GM12878 (cell line): ENCODE results near the gene DMBX1. TPM values are rescaled to one million over a fixed set of nuclear protein-coding genes. Genes with fewer than 3 reads are reported as not detected.

Source experiments
- ATAC-seq: fragments of 200-7000 bp; cut with Tn5 transposase; 3 replicates; pipeline ENCODE4 v1.9.1; 2020; ENCODE audit warnings: mild to moderate bottlenecking, moderate library complexity
- BruUV-seq: library from RNA; stranded (reverse); fragments of 400-500 nt; replicated peaks from 2 replicates; lab custom pipeline; 2021; lab: Mats Ljungman, UMichigan
- CTCF ChIA-PET: fragments of 300-600 bp; sonication (Branson Sonifier 250); formaldehyde crosslinking; extraction: SDS; loops from one replicate; lab custom pipeline; 2021; ENCODE audit warnings: inconsistent platforms; lab: Yijun Ruan, JAX
- POLR2A ChIA-PET: fragments of 350-600 bp; formaldehyde crosslinking; extraction: SDS; loops from one replicate; lab custom pipeline; 2021; ENCODE audit warnings: inconsistent platforms; lab: Charles Lee
- RAD21 ChIA-PET: fragments of 300-600 bp; sonication (Branson Sonifier 250); formaldehyde crosslinking; loops from one replicate; lab custom pipeline; 2023; ENCODE audit warnings: antibody characterized with exemption; ENCODE audit not compliant: unreplicated experiment; lab: Charles Lee
- SMC1A ChIA-PET: fragments of 300-600 bp; sonication (Branson Sonifier 250); formaldehyde crosslinking; loops from one replicate; lab custom pipeline; 2023; ENCODE audit not compliant: unreplicated experiment, uncharacterized antibody; lab: Charles Lee
- DNase-seq: peaks from one replicate; pipeline ENCODE4 v3.0.0-alpha.2; 2011; ENCODE audit warnings: low read depth, low spot score
- FAIRE-seq: peaks from 3 replicates; lab custom pipeline; 2011; peaks lifted over from hg19 to GRCh38; lab: Jason Lieb, UNC
- H2AFZ ChIP-seq: 2 replicates; pipeline ENCODE4 v1.6.0; 2011; ENCODE audit warnings: low read depth, low read length, control low read depth; ENCODE audit not compliant: control insufficient read depth
- H3K27ac ChIP-seq: 2 replicates; pipeline ENCODE4 v1.5.1; 2011; ENCODE audit warnings: control low read depth; ENCODE audit not compliant: control insufficient read depth, insufficient read depth
- H3K27me3 ChIP-seq, 2 experiments: replicated peaks in 1 of 2; 2 replicates each; pipeline versions ENCODE4 v1.6.0 to v1.6.1; 2011; ENCODE audit warnings: low read length in 1 of 2; ENCODE audit not compliant: control insufficient read depth in 2 of 2, insufficient read depth in 2 of 2
- H3K36me3 ChIP-seq, 2 experiments: 2 replicates each; pipeline ENCODE4 v1.5.1; 2011; ENCODE audit warnings: low read length in 1 of 2; ENCODE audit not compliant: control insufficient read depth in 2 of 2, insufficient read depth in 2 of 2
- H3K4me1 ChIP-seq: 2 replicates; pipeline ENCODE4 v1.6.1; 2011; ENCODE audit warnings: mild to moderate bottlenecking, low read length, moderate library complexity, mixed read lengths; ENCODE audit not compliant: control insufficient read depth, insufficient read depth
- H3K4me2 ChIP-seq: 2 replicates; pipeline ENCODE4 v1.6.0; 2011; ENCODE audit warnings: control low read depth; ENCODE audit not compliant: control insufficient read depth, insufficient read depth
- H3K4me3 ChIP-seq: fragments of 200-600 bp; sonication (generic); 2 replicates; pipeline ENCODE4 v1.5.1; 2016
- H3K79me2 ChIP-seq: 2 replicates; pipeline ENCODE4 v1.6.0; 2011; ENCODE audit warnings: low read length; ENCODE audit not compliant: control insufficient read depth, insufficient read depth
- H3K9ac ChIP-seq: 2 replicates; pipeline ENCODE4 v1.8.0; 2011; ENCODE audit warnings: low read length, control low read depth, mixed read lengths; ENCODE audit not compliant: control insufficient read depth, insufficient read depth
- H3K9me3 ChIP-seq: replicated peaks from 3 replicates; pipeline ENCODE4 v1.5.1; 2011; ENCODE audit warnings: mild to moderate bottlenecking, low read length; ENCODE audit not compliant: control insufficient read depth, insufficient read depth
- H4K20me1 ChIP-seq: 2 replicates; pipeline ENCODE4 v1.6.0; 2011; ENCODE audit not compliant: control insufficient read depth, insufficient read depth
- CHD2 ChIP-seq: IDR thresholded peaks from 2 replicates; pipeline ENCODE4 v1.6.1; 2011; ENCODE audit warnings: low read depth, low read length, improper control_type of control experiment, borderline replicate concordance
- HCFC1 ChIP-seq: fragments of 150-350 bp; IDR thresholded peaks from 2 replicates; pipeline ENCODE4 v1.6.1; 2014; ENCODE audit warnings: low read length
- HDAC2 ChIP-seq: fragments of 200-600 bp; sonication (generic); IDR thresholded peaks from 2 replicates; pipeline ENCODE4 v1.6.1; 2017
- JUNB ChIP-seq: IDR thresholded peaks from 2 replicates; pipeline ENCODE4 v1.6.1; 2016; ENCODE audit warnings: antibody characterized with exemption, mild to moderate bottlenecking
- MYC ChIP-seq: IDR thresholded peaks from 2 replicates; pipeline ENCODE4 v1.6.1; 2011; ENCODE audit warnings: mild to moderate bottlenecking, low read length, moderate library complexity, inconsistent platforms; ENCODE audit not compliant: insufficient read depth, insufficient replicate concordance, insufficient read length, severe bottlenecking
- NR2F1 ChIP-seq: fragments of 450-650 bp; conservative IDR thresholded peaks from 2 replicates; pipeline ENCODE4 v1.6.1; 2017; ENCODE audit warnings: mild to moderate bottlenecking
- POLR2AphosphoS5 ChIP-seq: IDR thresholded peaks from 2 replicates; pipeline ENCODE4 v1.6.1; 2011; ENCODE audit warnings: mild to moderate bottlenecking, low read length, inconsistent platforms
- RB1 ChIP-seq: fragments of 450-650 bp; formaldehyde crosslinking; IDR thresholded peaks from 2 replicates; pipeline ENCODE4 v1.6.1; 2017; ENCODE audit warnings: mild to moderate bottlenecking, borderline replicate concordance
- SPI1 ChIP-seq: IDR thresholded peaks from 2 replicates; pipeline ENCODE4 v1.6.1; 2011; ENCODE audit warnings: low read depth, mild to moderate bottlenecking, low read length, moderate library complexity, borderline replicate concordance; ENCODE audit not compliant: insufficient read depth
- TAF1 ChIP-seq: IDR thresholded peaks from 2 replicates; pipeline ENCODE4 v1.6.1; 2011; ENCODE audit warnings: mild to moderate bottlenecking, low read depth, low read length, borderline replicate concordance
- YY1 ChIP-seq: IDR thresholded peaks from 2 replicates; pipeline ENCODE4 v1.6.1; 2011; ENCODE audit warnings: low read depth, mild to moderate bottlenecking, low read length
- WGBS: methylation state at CpG from one replicate; pipeline ENCODE4 v1.1.6; 2016; ENCODE audit warnings: low lambda C conversion rate; ENCODE audit not compliant: insufficient replicate concordance, insufficient coverage; ENCODE audit errors: missing lambda C conversion rate; 5-methylcytosine and 5-hydroxymethylcytosine counted together
- in situ Hi-C: fragments of 300-500 bp; cut with MboI; formaldehyde crosslinking; loops from 9 replicates; pipeline ENCODE4 v1.14.3; 2018; ENCODE audit warnings: mixed read lengths
- intact Hi-C: fragments of 100-400 bp; cut with micrococcal nuclease; formaldehyde crosslinking; loops from one replicate; pipeline ENCODE4 v1.14.2; 2022; ENCODE audit not compliant: unreplicated experiment
- polyA plus RNA-seq, 11 experiments: library from polyadenylated mRNA; depleted of rRNA in 4 of 11; unstranded in 6 of 11; stranded (reverse) in 5 of 11; fragments of >200 nt; fragmentation: Nextera tagmentation in 4 of 11; fragmentation: Illumina TruSeq in 1 of 11; extraction: Ambion mirVana in 4 of 11; extraction: Trizol in 1 of 11; gene quantifications; 1 replicate in 1 of 11; 2 replicates in 10 of 11; pipeline versions ENCODE4 v1.2.1 to v1.2.3, GENCODE V29; 2011 to 2016; ENCODE audit warnings: inconsistent platforms in 2 of 11, missing spikeins in 2 of 11, low read depth in 1 of 11
- total RNA-seq, 4 experiments: library from RNA; depleted of rRNA in 3 of 4; stranded (reverse); fragments of >200 nt in 3 of 4; fragmentation: Illumina TruSeq in 1 of 4; extraction: Trizol in 1 of 4; gene quantifications; 2 replicates each; pipeline versions ENCODE4 v1.2.1 to v1.2.3, GENCODE V29; 2013 to 2021
- TF ChIP-seq, protein P1 (sequence below): fragments of 450-650 bp; formaldehyde crosslinking; IDR thresholded peaks from 2 replicates; pipeline ENCODE4 v1.4.0; 2020; ENCODE audit warnings: mild to moderate bottlenecking, moderate library complexity

DMBX1 gene
- total and polyA plus RNA-seq, 10 of the 15 experiments (the other 5 are each of a cell fraction or from before 2014, with no cell fraction given) = 0.03 TPM; not detected in 9

DNA sequence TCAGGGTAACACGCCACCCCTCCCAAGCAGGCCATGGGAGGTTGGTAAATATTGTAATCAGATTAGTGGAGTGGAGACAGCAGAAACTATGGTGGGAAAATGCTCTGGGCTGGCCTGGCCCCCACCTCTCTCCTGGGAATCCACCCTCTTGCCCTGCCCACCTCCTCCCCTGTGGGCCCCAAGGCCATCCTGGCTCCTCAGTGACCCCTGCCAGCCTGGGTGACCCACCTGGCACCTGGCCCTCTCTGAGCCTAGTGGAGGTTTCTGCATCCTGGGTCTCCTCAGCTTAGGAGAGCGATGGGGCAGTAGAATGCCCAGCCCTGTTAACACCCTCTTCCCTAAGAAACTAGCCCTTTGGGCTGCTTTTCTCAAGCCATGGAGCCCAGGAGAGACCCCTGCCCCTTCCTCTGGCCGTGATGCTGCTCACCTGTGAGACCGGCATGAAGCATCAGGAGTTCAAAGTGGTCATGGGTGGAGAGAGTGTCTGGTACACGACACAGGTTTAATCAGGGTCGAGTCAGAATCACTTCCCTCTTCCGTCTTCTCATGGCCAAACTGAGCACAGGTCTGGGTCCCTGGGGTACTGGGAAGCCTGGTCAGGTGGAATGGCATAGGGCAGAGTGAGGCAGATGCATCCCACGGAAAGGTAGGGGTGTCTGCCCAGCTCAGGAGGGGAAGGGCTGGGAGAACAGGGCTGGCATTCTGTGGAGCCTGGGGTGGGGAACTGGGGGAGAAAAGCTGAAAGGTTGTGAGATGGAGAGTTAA lies 10.7 kb upstream of the DMBX1 start:
- in situ Hi-C loops = loop anchor here (5.0 kb wide), 1 partner anchor 48 kb away; no protein-coding TSS in a partner anchor
- H2AFZ ChIP-seq = no peak overlapping the region
- no peak overlapping the region for H3K9ac ChIP-seq
- intact Hi-C loops = no loop called here
- ATAC-seq (no peak), FAIRE-seq (no peak), DNase-seq (no peak)
- SMC1A ChIA-PET = interaction anchor here (1.5 to 2.2 kb wide), 3 partner anchors 47 to 50 kb away, joined by 4 to 8 read pairs (median 6); no protein-coding TSS in a partner anchor
- H3K36me3 ChIP-seq = no peaks in the 10 kb centered on the region
- H3K4me1 ChIP-seq = no peaks in the 10 kb centered on the region
- no peaks in the 10 kb centered on the region for H4K20me1 ChIP-seq
- POLR2A ChIA-PET = no interaction called here
- TF ChIP-seq SPI1 (peak; percentile 12; the same call in 1 of the 2 replicates), TAF1 (no peak), CHD2 (no peak)
- BruUV-seq = no TSS peak
- H3K4me2 ChIP-seq = no peak overlapping the region
- H3K79me2 ChIP-seq = no peaks in the 10 kb centered on the region
- H3K9me3 ChIP-seq = no peaks in the 10 kb centered on the region
- no peak overlapping the region for H3K4me3 ChIP-seq
- no peak overlapping the region for H3K27ac ChIP-seq
- CTCF ChIA-PET = interaction anchor here (1.5 to 7.8 kb wide), 3 partner anchors 8 to 50 kb away, joined by 4 to 93 read pairs (median 6); no protein-coding TSS in a partner anchor
- 22% methylated on average over 8 of the region's 8 CpGs for WGBS
- H3K27me3 ChIP-seq = peaks cover 0 to 5% of the 10 kb centered on the region in 2 experiments; a peak in 2 of 4 replicates
- RAD21 ChIA-PET = interaction anchor here (2.8 to 2.9 kb wide), 2 partner anchors 48 to 49 kb away, joined by 15 to 29 read pairs; no protein-coding TSS in a partner anchor

DNA sequence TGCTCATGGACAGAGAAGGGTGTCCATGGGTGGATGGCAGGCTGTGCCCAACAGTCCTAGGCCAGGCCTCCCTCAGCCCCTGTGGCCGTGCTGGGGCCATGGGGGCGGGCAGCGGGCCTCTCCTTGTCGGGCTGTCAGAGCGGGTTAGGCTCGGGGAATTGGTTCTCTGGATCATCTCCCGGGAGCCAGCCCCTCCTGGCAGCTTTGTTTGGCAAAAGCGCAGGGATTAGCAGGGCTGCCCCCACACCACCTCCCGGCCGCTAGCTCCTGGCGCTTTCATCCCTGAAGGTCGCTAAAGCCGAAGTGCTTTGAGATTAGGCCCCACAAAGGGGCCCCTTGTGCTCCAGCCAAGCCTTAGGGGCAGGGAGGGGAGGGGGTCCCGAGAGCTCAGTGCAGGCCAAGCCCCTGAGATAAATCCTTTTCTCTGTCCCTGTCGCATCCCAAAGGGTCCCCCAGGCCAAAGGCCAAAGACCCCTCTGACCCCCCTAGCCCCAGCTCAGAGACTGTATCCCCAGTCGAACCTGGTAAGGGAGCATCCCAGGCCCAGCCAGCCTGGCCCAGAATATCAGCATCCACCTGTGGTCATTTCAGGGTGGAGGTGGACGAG lies 9.8 kb upstream of the DMBX1 start:
- ChIA-PET RAD21 (interaction anchor here (0.9 to 2.8 kb wide), 2 partner anchors 40 to 47 kb away, joined by 3 to 15 read pairs; no protein-coding TSS in a partner anchor), CTCF (interaction anchor here (1.2 to 7.8 kb wide), 3 partner anchors 33 to 244 kb away, joined by 3 to 93 read pairs (median 3); no protein-coding TSS in a partner anchor), SMC1A (interaction anchor here (1.5 kb wide), 2 partner anchors 47 to 49 kb away, joined by 5 to 6 read pairs; no protein-coding TSS in a partner anchor), POLR2A (no interaction called here)
- no peak for FAIRE-seq
- 28% methylated on average over 17 of the region's 17 CpGs for WGBS
- DNase-seq = no peak
- no peak overlapping the region for H3K4me3 ChIP-seq
- no peak overlapping the region for H3K4me2 ChIP-seq
- no peak for ATAC-seq
- intact Hi-C loops = no loop called here
- in situ Hi-C loops = loop anchor here (5.0 kb wide), 1 partner anchor 47 kb away; no protein-coding TSS in a partner anchor
- H4K20me1 ChIP-seq = no peaks in the 10 kb centered on the region
- peaks cover 2 to 5% of the 10 kb centered on the region in 2 experiments; a peak in 2 of 4 replicates for H3K27me3 ChIP-seq
- no peaks in the 10 kb centered on the region for H3K4me1 ChIP-seq
- H2AFZ ChIP-seq = no peak overlapping the region
- H3K9ac ChIP-seq = no peak overlapping the region
- no TSS peak for BruUV-seq
- no peaks in the 10 kb centered on the region for H3K9me3 ChIP-seq
- no peaks in the 10 kb centered on the region for H3K36me3 ChIP-seq
- no peaks in the 10 kb centered on the region for H3K79me2 ChIP-seq
- no peak overlapping the region for H3K27ac ChIP-seq
- no peak for TF ChIP-seq NR2F1
- no peak for TF ChIP-seq HCFC1
- TF ChIP-seq MYC = no peak
- no peak for TF ChIP-seq RB1
- no peak for TF ChIP-seq HDAC2
- no peak for TF ChIP-seq JUNB
- no peak for TF ChIP-seq YY1
- TF ChIP-seq, protein P1, sequence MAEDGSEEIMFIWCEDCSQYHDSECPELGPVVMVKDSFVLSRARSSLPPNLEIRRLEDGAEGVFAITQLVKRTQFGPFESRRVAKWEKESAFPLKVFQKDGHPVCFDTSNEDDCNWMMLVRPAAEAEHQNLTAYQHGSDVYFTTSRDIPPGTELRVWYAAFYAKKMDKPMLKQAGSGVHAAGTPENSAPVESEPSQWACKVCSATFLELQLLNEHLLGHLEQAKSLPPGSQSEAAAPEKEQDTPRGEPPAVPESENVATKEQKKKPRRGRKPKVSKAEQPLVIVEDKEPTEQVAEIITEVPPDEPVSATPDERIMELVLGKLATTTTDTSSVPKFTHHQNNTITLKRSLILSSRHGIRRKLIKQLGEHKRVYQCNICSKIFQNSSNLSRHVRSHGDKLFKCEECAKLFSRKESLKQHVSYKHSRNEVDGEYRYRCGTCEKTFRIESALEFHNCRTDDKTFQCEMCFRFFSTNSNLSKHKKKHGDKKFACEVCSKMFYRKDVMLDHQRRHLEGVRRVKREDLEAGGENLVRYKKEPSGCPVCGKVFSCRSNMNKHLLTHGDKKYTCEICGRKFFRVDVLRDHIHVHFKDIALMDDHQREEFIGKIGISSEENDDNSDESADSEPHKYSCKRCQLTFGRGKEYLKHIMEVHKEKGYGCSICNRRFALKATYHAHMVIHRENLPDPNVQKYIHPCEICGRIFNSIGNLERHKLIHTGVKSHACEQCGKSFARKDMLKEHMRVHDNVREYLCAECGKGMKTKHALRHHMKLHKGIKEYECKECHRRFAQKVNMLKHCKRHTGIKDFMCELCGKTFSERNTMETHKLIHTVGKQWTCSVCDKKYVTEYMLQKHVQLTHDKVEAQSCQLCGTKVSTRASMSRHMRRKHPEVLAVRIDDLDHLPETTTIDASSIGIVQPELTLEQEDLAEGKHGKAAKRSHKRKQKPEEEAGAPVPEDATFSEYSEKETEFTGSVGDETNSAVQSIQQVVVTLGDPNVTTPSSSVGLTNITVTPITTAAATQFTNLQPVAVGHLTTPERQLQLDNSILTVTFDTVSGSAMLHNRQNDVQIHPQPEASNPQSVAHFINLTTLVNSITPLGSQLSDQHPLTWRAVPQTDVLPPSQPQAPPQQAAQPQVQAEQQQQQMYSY (CRISPR knock-in tag) = no peak
- no peak for TF ChIP-seq POLR2AphosphoS5
